NB4 (cell line): ENCODE data around the gene AHCTF1.

Source experiments
- CTCF ChIP-seq: IDR thresholded peaks from one replicate; pipeline ENCODE4 v1.5.1; 2012; ENCODE audit warnings: low read depth, low read length
- MYC ChIP-seq: IDR thresholded peaks from 2 replicates; pipeline ENCODE4 v1.6.1; 2011; ENCODE audit warnings: low read depth, low read length
- POLR2A ChIP-seq: IDR thresholded peaks from 2 replicates; pipeline ENCODE4 v1.6.1; 2011; ENCODE audit warnings: mild to moderate bottlenecking; ENCODE audit not compliant: insufficient read length; ENCODE audit errors: extremely low read depth

GRCh38 chr1:246797157-246797556, 134.6 kb downstream of the AHCTF1 start:
- TF ChIP-seq CTCF = no peak
- no peak for TF ChIP-seq MYC
- TF ChIP-seq POLR2A = no peak
